ENCODE measurements around the gene CLEC4F.

DNA sequence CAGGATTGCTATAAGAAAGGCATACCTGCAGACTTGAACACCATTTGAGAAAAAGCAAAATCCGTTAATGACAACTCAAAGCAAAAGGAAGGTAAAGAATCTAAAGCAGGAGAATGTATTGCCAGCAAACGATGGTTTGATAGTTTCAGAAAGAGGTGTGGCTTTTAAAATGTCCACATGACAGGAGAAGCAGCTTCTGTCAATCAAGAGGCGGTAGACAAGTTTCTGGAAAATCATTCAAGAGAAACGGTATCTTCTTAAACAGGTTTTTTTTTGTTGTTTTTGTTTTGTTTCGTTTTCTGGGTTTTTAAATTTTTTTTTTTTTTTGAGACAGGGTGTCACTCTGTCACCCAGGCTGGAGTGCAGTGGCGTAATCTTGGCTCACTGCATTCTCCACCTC is 13.8 kb downstream of the CLEC4F start:
- TF ChIP-seq, protein P1, sequence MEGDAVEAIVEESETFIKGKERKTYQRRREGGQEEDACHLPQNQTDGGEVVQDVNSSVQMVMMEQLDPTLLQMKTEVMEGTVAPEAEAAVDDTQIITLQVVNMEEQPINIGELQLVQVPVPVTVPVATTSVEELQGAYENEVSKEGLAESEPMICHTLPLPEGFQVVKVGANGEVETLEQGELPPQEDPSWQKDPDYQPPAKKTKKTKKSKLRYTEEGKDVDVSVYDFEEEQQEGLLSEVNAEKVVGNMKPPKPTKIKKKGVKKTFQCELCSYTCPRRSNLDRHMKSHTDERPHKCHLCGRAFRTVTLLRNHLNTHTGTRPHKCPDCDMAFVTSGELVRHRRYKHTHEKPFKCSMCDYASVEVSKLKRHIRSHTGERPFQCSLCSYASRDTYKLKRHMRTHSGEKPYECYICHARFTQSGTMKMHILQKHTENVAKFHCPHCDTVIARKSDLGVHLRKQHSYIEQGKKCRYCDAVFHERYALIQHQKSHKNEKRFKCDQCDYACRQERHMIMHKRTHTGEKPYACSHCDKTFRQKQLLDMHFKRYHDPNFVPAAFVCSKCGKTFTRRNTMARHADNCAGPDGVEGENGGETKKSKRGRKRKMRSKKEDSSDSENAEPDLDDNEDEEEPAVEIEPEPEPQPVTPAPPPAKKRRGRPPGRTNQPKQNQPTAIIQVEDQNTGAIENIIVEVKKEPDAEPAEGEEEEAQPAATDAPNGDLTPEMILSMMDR (IDR thresholded peaks at IDR 0.05) = no peak
- TF ChIP-seq OVOL2 (CRISPR knock-in tag; IDR thresholded peaks at IDR 0.05; ENCODE audit: borderline replicate concordance) (no peak), CREB1 (CRISPR knock-in tag; IDR thresholded peaks at IDR 0.05) (no peak), KAT7 (CRISPR knock-in tag; IDR thresholded peaks at IDR 0.05; ENCODE audit: borderline replicate concordance) (no peak)
- TF ChIP-seq, protein P2, sequence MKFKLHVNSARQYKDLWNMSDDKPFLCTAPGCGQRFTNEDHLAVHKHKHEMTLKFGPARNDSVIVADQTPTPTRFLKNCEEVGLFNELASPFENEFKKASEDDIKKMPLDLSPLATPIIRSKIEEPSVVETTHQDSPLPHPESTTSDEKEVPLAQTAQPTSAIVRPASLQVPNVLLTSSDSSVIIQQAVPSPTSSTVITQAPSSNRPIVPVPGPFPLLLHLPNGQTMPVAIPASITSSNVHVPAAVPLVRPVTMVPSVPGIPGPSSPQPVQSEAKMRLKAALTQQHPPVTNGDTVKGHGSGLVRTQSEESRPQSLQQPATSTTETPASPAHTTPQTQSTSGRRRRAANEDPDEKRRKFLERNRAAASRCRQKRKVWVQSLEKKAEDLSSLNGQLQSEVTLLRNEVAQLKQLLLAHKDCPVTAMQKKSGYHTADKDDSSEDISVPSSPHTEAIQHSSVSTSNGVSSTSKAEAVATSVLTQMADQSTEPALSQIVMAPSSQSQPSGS (CRISPR knock-in tag; IDR thresholded peaks at IDR 0.05; ENCODE audit: borderline replicate concordance, low read depth) = no peak
- TF ChIP-seq, protein P3, sequence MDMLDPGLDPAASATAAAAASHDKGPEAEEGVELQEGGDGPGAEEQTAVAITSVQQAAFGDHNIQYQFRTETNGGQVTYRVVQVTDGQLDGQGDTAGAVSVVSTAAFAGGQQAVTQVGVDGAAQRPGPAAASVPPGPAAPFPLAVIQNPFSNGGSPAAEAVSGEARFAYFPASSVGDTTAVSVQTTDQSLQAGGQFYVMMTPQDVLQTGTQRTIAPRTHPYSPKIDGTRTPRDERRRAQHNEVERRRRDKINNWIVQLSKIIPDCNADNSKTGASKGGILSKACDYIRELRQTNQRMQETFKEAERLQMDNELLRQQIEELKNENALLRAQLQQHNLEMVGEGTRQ (CRISPR knock-in tag; IDR thresholded peaks at IDR 0.05) = no peak
- TF ChIP-seq, protein P4, sequence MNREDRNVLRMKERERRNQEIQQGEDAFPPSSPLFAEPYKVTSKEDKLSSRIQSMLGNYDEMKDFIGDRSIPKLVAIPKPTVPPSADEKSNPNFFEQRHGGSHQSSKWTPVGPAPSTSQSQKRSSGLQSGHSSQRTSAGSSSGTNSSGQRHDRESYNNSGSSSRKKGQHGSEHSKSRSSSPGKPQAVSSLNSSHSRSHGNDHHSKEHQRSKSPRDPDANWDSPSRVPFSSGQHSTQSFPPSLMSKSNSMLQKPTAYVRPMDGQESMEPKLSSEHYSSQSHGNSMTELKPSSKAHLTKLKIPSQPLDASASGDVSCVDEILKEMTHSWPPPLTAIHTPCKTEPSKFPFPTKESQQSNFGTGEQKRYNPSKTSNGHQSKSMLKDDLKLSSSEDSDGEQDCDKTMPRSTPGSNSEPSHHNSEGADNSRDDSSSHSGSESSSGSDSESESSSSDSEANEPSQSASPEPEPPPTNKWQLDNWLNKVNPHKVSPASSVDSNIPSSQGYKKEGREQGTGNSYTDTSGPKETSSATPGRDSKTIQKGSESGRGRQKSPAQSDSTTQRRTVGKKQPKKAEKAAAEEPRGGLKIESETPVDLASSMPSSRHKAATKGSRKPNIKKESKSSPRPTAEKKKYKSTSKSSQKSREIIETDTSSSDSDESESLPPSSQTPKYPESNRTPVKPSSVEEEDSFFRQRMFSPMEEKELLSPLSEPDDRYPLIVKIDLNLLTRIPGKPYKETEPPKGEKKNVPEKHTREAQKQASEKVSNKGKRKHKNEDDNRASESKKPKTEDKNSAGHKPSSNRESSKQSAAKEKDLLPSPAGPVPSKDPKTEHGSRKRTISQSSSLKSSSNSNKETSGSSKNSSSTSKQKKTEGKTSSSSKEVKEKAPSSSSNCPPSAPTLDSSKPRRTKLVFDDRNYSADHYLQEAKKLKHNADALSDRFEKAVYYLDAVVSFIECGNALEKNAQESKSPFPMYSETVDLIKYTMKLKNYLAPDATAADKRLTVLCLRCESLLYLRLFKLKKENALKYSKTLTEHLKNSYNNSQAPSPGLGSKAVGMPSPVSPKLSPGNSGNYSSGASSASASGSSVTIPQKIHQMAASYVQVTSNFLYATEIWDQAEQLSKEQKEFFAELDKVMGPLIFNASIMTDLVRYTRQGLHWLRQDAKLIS (CRISPR knock-in tag; IDR thresholded peaks at IDR 0.05; ENCODE audit: borderline replicate concordance) = no peak

Measured in WTC11 (cell line).